Keratinocyte (primary cell): ENCODE data around the gene GTF2IRD1. TPM values are rescaled to one million over a fixed set of nuclear protein-coding genes. Genes with fewer than 3 reads are reported as not detected.

Source experiments
- DNase-seq: peaks from one replicate; pipeline ENCODE4 v3.0.0-alpha.2; 2011; ENCODE audit warnings: low read depth, missing footprints, low spot score
- FAIRE-seq: peaks from 2 replicates; lab custom pipeline; 2011; peaks lifted over from hg19 to GRCh38; lab: Jason Lieb, UNC
- H2AFZ ChIP-seq: 2 replicates; pipeline ENCODE4 v1.6.0; 2012; ENCODE audit warnings: low read length, control low read depth, inconsistent platforms; ENCODE audit not compliant: control insufficient read depth
- H3K27ac ChIP-seq: 2 replicates; pipeline ENCODE4 v1.5.1; 2011; ENCODE audit warnings: low read length; ENCODE audit not compliant: control insufficient read depth, insufficient read depth
- H3K27me3 ChIP-seq: 3 replicates; pipeline ENCODE4 v1.6.0; 2011; ENCODE audit warnings: low read length; ENCODE audit not compliant: control insufficient read depth, insufficient read depth; ENCODE audit errors: extremely low read depth
- H3K36me3 ChIP-seq, 2 experiments: 2 replicates in 1 of 2; 3 replicates in 1 of 2; pipeline ENCODE4 v1.5.1; 2011; ENCODE audit warnings: low read length in 2 of 2, mild to moderate bottlenecking in 1 of 2; ENCODE audit not compliant: control insufficient read depth in 2 of 2, insufficient read depth in 2 of 2; ENCODE audit errors: extremely low read depth in 1 of 2
- H3K4me1 ChIP-seq: 3 replicates; pipeline ENCODE4 v1.5.1; 2011; ENCODE audit warnings: low read length; ENCODE audit not compliant: control insufficient read depth, insufficient read depth; ENCODE audit errors: extremely low read depth
- H3K4me2 ChIP-seq: 3 replicates; pipeline ENCODE4 v1.6.0; 2011; ENCODE audit warnings: low read depth, low read length; ENCODE audit not compliant: control insufficient read depth, insufficient read depth; ENCODE audit errors: extremely low read depth
- H3K4me3 ChIP-seq, 3 experiments: fragments of 200-600 bp in 1 of 3; sonication (generic) in 1 of 3; 2 replicates in 2 of 3; 3 replicates in 1 of 3; pipeline ENCODE4 v1.5.1; 2011 to 2016; ENCODE audit warnings: low read length in 3 of 3, mild to moderate bottlenecking in 3 of 3, control low read depth in 2 of 3, inconsistent platforms in 1 of 3, low read depth in 1 of 3, mixed read lengths in 1 of 3, mixed run types in 1 of 3, moderate library complexity in 1 of 3; ENCODE audit not compliant: control insufficient read depth in 2 of 3, insufficient read depth in 2 of 3; ENCODE audit errors: extremely low read depth in 1 of 3
- H3K79me2 ChIP-seq: 2 replicates; pipeline ENCODE4 v1.6.0; 2012; ENCODE audit warnings: low read length; ENCODE audit not compliant: control insufficient read depth, insufficient read depth
- H3K9ac ChIP-seq: 3 replicates; pipeline ENCODE4 v1.6.0; 2011; ENCODE audit warnings: low read length; ENCODE audit not compliant: control insufficient read depth, insufficient read depth; ENCODE audit errors: extremely low read depth
- H3K9me1 ChIP-seq: 3 replicates; pipeline ENCODE4 v1.6.0; 2011; ENCODE audit warnings: low read length; ENCODE audit not compliant: control insufficient read depth, insufficient read depth; ENCODE audit errors: extremely low read depth
- H3K9me3 ChIP-seq: 2 replicates; pipeline ENCODE4 v1.5.1; 2012; ENCODE audit warnings: low read depth, low read length; ENCODE audit not compliant: control insufficient read depth
- H4K20me1 ChIP-seq: 3 replicates; pipeline ENCODE4 v1.6.0; 2011; ENCODE audit warnings: low read length; ENCODE audit not compliant: control insufficient read depth, insufficient read depth; ENCODE audit errors: extremely low read depth
- CTCF ChIP-seq, 3 experiments: IDR thresholded peaks in 1 of 3; conservative IDR thresholded peaks in 1 of 3; optimal IDR thresholded peaks in 1 of 3; 2 replicates in 2 of 3; 3 replicates in 1 of 3; pipeline versions ENCODE3 to v1.5.1; 2011; ENCODE audit warnings: low read length in 3 of 3, mild to moderate bottlenecking in 3 of 3, moderate library complexity in 2 of 3, control low read depth in 1 of 3, inconsistent platforms in 1 of 3; ENCODE audit not compliant: insufficient read depth in 2 of 3; ENCODE audit errors: extremely low read depth in 1 of 3
- EZH2 ChIP-seq: IDR thresholded peaks from one replicate; pipeline ENCODE4 v1.6.1; 2012; ENCODE audit warnings: inconsistent platforms, mild to moderate bottlenecking, low read length, moderate library complexity
- dilution Hi-C: fragments of 300-500 bp; cut with MboI; formaldehyde crosslinking; loops from one replicate; pipeline ENCODE4 v1.7.0; 2020; ENCODE audit warnings: low sequenced_read_pairs; ENCODE audit not compliant: extremely low pct_ligation_motif_present
- polyA plus RNA-seq, 5 experiments: library from polyadenylated mRNA; depleted of rRNA in 3 of 5; stranded (reverse) in 3 of 5; stranded (forward) in 1 of 5; unstranded in 1 of 5; fragments of >200 nt; gene quantifications; 1 replicate in 1 of 5; 2 replicates in 3 of 5; 3 replicates in 1 of 5; pipeline versions ENCODE4 v1.2.1 to v1.2.3, GENCODE V29; 2011 to 2012; ENCODE audit warnings: missing spikeins in 2 of 5, low read depth in 1 of 5, low replicate concordance in 1 of 5

Gene GTF2IRD1
- polyA plus RNA-seq, 1 donor (not counting 4 experiments of a cell fraction or from before 2014, with no cell fraction given): 19.4 TPM

- Histone ChIP-seq H2AFZ (no peak overlapping the region), H3K27ac (no peak overlapping the region), H3K9ac (no peak overlapping the region), H3K4me1 (no peaks in the 10 kb centered on the region), H3K27me3 (no peaks in the 10 kb centered on the region), H3K9me3 (no peaks in the 10 kb centered on the region), H3K4me3 (no peak overlapping the region), H3K4me2 (no peak overlapping the region), H3K36me3 (peaks cover under 1 to 5% of the 10 kb centered on the region in 2 experiments), H3K79me2 (peaks cover 23% of the 10 kb centered on the region), H3K9me1 (no peaks in the 10 kb centered on the region), H4K20me1 (no peaks in the 10 kb centered on the region)
- FAIRE-seq: no peak
- DNase-seq: no peak
- TF ChIP-seq EZH2 (no peak), CTCF (optimal IDR thresholded peaks at IDR 0.05 in 1 of 3, IDR thresholded peaks at IDR 0.05 in 1 of 3, conservative IDR thresholded peaks at IDR 0.05 in 1 of 3; ENCODE audit: extremely low read depth in 1 of 3, insufficient read depth in 2 of 3, low read length in 3 of 3) (no peak)
- dilution Hi-C loops: no loop called here
Observed at GRCh38 chr7:74467876-74468275, 14.2 kb downstream of the GTF2IRD1 start.

GRCh38 chr7:74470504-74470903 is 16.8 kb downstream of the GTF2IRD1 start:
- H3K36me3 ChIP-seq: peaks cover 2 to 5% of the 10 kb centered on the region in 2 experiments
- H3K79me2 ChIP-seq: peaks cover 13% of the 10 kb centered on the region
- TF ChIP-seq EZH2 (no peak), CTCF (optimal IDR thresholded peaks at IDR 0.05 in 1 of 3, IDR thresholded peaks at IDR 0.05 in 1 of 3, conservative IDR thresholded peaks at IDR 0.05 in 1 of 3; ENCODE audit: extremely low read depth in 1 of 3, insufficient read depth in 2 of 3, low read length in 3 of 3) (no peak)
- dilution Hi-C loops: no loop called here
- H3K4me3 ChIP-seq: no peak overlapping the region
- H3K4me1 ChIP-seq: peaks cover 8% of the 10 kb centered on the region
- FAIRE-seq: no peak
- H3K27me3 ChIP-seq: no peaks in the 10 kb centered on the region
- no peak overlapping the region for H3K4me2 ChIP-seq
- H2AFZ ChIP-seq: no peak overlapping the region
- DNase-seq: no peak
- H3K27ac ChIP-seq: no peak overlapping the region
- peaks cover 3% of the 10 kb centered on the region for H3K9me1 ChIP-seq
- H3K9ac ChIP-seq: no peak overlapping the region
- H3K9me3 ChIP-seq: no peaks in the 10 kb centered on the region
- no peaks in the 10 kb centered on the region for H4K20me1 ChIP-seq
